ENCODE results near the gene SLC25A38. TPM values are rescaled to one million over a fixed set of nuclear protein-coding genes. Genes with fewer than 3 reads are reported as not detected.

Gene SLC25A38
- total and polyA plus RNA-seq, 9 of the 15 experiments (the other 6 are each of a cell fraction or from before 2014, with no cell fraction given): 13.5 to 51.1 (median 30.6) TPM

DNA sequence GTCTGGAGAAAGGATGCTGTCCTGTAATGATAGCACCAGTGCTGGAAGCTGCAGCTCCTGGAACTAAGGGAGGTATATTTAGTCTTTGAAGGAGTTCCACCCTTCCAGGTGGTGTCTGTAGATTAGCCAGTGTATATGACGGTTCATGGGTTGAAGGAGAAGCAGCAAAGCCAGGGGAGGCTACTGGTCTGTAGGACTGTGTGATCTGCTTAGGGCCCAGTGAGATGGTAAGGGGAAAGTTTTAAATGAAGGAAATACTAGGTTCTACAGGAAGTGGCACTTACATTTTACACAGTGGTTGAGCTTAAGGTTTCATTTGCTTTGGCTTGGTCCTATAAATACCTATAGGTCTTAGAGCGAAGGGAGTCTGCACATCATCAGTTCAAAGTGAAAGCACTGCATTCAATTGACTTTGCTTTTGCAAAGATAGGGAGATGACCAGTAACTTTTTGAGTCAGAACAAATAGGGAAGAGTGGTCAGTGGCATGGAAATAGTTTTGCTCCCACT, 5.6 kb downstream of the SLC25A38 start (continued):
- TF ChIP-seq, protein P1, sequence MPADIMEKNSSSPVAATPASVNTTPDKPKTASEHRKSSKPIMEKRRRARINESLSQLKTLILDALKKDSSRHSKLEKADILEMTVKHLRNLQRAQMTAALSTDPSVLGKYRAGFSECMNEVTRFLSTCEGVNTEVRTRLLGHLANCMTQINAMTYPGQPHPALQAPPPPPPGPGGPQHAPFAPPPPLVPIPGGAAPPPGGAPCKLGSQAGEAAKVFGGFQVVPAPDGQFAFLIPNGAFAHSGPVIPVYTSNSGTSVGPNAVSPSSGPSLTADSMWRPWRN (IDR thresholded peaks at IDR 0.05; ENCODE audit: low read depth): no peak
- TF ChIP-seq, protein P2, sequence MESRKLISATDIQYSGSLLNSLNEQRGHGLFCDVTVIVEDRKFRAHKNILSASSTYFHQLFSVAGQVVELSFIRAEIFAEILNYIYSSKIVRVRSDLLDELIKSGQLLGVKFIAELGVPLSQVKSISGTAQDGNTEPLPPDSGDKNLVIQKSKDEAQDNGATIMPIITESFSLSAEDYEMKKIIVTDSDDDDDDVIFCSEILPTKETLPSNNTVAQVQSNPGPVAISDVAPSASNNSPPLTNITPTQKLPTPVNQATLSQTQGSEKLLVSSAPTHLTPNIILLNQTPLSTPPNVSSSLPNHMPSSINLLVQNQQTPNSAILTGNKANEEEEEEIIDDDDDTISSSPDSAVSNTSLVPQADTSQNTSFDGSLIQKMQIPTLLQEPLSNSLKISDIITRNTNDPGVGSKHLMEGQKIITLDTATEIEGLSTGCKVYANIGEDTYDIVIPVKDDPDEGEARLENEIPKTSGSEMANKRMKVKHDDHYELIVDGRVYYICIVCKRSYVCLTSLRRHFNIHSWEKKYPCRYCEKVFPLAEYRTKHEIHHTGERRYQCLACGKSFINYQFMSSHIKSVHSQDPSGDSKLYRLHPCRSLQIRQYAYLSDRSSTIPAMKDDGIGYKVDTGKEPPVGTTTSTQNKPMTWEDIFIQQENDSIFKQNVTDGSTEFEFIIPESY (CRISPR knock-in tag; IDR thresholded peaks at IDR 0.05): no peak
- TF ChIP-seq CREB1 (IDR thresholded peaks at IDR 0.05): peak; percentile 43; the same call in 1 of the 2 replicates
- TF ChIP-seq CREB1 (CRISPR knock-in tag; IDR thresholded peaks at IDR 0.05): no peak
- TF ChIP-seq, protein P3, sequence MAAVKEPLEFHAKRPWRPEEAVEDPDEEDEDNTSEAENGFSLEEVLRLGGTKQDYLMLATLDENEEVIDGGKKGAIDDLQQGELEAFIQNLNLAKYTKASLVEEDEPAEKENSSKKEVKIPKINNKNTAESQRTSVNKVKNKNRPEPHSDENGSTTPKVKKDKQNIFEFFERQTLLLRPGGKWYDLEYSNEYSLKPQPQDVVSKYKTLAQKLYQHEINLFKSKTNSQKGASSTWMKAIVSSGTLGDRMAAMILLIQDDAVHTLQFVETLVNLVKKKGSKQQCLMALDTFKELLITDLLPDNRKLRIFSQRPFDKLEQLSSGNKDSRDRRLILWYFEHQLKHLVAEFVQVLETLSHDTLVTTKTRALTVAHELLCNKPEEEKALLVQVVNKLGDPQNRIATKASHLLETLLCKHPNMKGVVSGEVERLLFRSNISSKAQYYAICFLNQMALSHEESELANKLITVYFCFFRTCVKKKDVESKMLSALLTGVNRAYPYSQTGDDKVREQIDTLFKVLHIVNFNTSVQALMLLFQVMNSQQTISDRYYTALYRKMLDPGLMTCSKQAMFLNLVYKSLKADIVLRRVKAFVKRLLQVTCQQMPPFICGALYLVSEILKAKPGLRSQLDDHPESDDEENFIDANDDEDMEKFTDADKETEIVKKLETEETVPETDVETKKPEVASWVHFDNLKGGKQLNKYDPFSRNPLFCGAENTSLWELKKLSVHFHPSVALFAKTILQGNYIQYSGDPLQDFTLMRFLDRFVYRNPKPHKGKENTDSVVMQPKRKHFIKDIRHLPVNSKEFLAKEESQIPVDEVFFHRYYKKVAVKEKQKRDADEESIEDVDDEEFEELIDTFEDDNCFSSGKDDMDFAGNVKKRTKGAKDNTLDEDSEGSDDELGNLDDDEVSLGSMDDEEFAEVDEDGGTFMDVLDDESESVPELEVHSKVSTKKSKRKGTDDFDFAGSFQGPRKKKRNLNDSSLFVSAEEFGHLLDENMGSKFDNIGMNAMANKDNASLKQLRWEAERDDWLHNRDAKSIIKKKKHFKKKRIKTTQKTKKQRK (IDR thresholded peaks at IDR 0.05; ENCODE audit: borderline replicate concordance, low read depth, low read length): no peak
- TF ChIP-seq CBX1 (IDR thresholded peaks at IDR 0.05; ENCODE audit: low read depth): no peak
- TF ChIP-seq, protein P4, sequence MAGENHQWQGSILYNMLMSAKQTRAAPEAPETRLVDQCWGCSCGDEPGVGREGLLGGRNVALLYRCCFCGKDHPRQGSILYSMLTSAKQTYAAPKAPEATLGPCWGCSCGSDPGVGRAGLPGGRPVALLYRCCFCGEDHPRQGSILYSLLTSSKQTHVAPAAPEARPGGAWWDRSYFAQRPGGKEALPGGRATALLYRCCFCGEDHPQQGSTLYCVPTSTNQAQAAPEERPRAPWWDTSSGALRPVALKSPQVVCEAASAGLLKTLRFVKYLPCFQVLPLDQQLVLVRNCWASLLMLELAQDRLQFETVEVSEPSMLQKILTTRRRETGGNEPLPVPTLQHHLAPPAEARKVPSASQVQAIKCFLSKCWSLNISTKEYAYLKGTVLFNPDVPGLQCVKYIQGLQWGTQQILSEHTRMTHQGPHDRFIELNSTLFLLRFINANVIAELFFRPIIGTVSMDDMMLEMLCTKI (IDR thresholded peaks at IDR 0.05; ENCODE audit: partially characterized antibody): no peak
- TF ChIP-seq ELF4 (CRISPR knock-in tag; IDR thresholded peaks at IDR 0.05): 0 out of 2 replicates have a peak, but pooled peaks have one; percentile 7
- TF ChIP-seq KLF1 (tag; IDR thresholded peaks at IDR 0.05): no peak
- TF ChIP-seq, protein P5, sequence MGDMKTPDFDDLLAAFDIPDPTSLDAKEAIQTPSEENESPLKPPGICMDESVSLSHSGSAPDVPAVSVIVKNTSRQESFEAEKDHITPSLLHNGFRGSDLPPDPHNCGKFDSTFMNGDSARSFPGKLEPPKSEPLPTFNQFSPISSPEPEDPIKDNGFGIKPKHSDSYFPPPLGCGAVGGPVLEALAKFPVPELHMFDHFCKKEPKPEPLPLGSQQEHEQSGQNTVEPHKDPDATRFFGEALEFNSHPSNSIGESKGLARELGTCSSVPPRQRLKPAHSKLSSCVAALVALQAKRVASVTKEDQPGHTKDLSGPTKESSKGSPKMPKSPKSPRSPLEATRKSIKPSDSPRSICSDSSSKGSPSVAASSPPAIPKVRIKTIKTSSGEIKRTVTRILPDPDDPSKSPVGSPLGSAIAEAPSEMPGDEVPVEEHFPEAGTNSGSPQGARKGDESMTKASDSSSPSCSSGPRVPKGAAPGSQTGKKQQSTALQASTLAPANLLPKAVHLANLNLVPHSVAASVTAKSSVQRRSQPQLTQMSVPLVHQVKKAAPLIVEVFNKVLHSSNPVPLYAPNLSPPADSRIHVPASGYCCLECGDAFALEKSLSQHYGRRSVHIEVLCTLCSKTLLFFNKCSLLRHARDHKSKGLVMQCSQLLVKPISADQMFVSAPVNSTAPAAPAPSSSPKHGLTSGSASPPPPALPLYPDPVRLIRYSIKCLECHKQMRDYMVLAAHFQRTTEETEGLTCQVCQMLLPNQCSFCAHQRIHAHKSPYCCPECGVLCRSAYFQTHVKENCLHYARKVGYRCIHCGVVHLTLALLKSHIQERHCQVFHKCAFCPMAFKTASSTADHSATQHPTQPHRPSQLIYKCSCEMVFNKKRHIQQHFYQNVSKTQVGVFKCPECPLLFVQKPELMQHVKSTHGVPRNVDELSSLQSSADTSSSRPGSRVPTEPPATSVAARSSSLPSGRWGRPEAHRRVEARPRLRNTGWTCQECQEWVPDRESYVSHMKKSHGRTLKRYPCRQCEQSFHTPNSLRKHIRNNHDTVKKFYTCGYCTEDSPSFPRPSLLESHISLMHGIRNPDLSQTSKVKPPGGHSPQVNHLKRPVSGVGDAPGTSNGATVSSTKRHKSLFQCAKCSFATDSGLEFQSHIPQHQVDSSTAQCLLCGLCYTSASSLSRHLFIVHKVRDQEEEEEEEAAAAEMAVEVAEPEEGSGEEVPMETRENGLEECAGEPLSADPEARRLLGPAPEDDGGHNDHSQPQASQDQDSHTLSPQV (IDR thresholded peaks at IDR 0.05): no peak
- TF ChIP-seq SMAD4 (CRISPR knock-in tag; conservative IDR thresholded peaks at IDR 0.05): peak; percentile 98
- TF ChIP-seq HNRNPK (IDR thresholded peaks at IDR 0.05; ENCODE audit: low read depth, low read length, poor library complexity, severe bottlenecking): no peak
- no peak for TF ChIP-seq SLC30A9 (CRISPR knock-in tag; IDR thresholded peaks at IDR 0.05)
- no peak for TF ChIP-seq ZNF175 (CRISPR knock-in tag; IDR thresholded peaks at IDR 0.05; ENCODE audit: low read depth)
- no peak for TF ChIP-seq ZKSCAN3 (CRISPR knock-in tag; IDR thresholded peaks at IDR 0.05)
- no peak for TF ChIP-seq ZNF311 (CRISPR knock-in tag; IDR thresholded peaks at IDR 0.05)
- no peak for TF ChIP-seq CHD1 (IDR thresholded peaks at IDR 0.05; ENCODE audit: low read length)

All from K562 (cell line).